HepG2 (cell line): Measurements from ENCODE around the gene CATSPERD. TPM values are rescaled to one million over a fixed set of nuclear protein-coding genes. Genes with fewer than 3 reads are reported as not detected.
A peak's percentile ranks its signal among the peaks of the same experiment; 100 is the strongest.

Source experiments
- AKAP8 ChIP-seq: sonication (generic); formaldehyde crosslinking; IDR thresholded peaks from 2 replicates; pipeline ENCODE4 v1.5.1; 2020; ENCODE audit warnings: mild to moderate bottlenecking, missing genetic modification reagents
- BORCS8-MEF2B ChIP-seq: sonication (generic); formaldehyde crosslinking; IDR thresholded peaks from 2 replicates; pipeline ENCODE4 v1.8.0; 2022; ENCODE audit warnings: mild to moderate bottlenecking, missing genetic modification reagents
- ETV6 ChIP-seq: sonication (generic); formaldehyde crosslinking; conservative IDR thresholded peaks from 2 replicates; pipeline ENCODE4 v1.4.0; 2020; ENCODE audit warnings: missing genetic modification reagents
- GATAD1 ChIP-seq: IDR thresholded peaks from 2 replicates; pipeline ENCODE4 v1.6.1; 2016; ENCODE audit warnings: missing genetic modification reagents, missing compliant biosample characterization
- IRX3 ChIP-seq: sonication (generic); formaldehyde crosslinking; IDR thresholded peaks from 2 replicates; pipeline ENCODE4 v1.8.1; 2023; ENCODE audit warnings: mild to moderate bottlenecking, low read depth, missing genetic modification reagents, borderline replicate concordance
- JARID2 ChIP-seq: sonication (generic); formaldehyde crosslinking; IDR thresholded peaks from 2 replicates; pipeline ENCODE4 v1.8.1; 2023; ENCODE audit warnings: missing genetic modification reagents, inconsistent platforms; ENCODE audit not compliant: insufficient replicate concordance
- NR2F6 ChIP-seq, 2 experiments: IDR thresholded peaks; 2 replicates each; pipeline ENCODE4 v1.6.1; 2016; ENCODE audit warnings: antibody characterized with exemption in 1 of 2, mild to moderate bottlenecking in 1 of 2
- PAWR ChIP-seq: sonication (generic); formaldehyde crosslinking; IDR thresholded peaks from 2 replicates; pipeline ENCODE4 v1.4.0; 2020; ENCODE audit warnings: missing genetic modification reagents, mild to moderate bottlenecking, borderline replicate concordance
- SIN3A ChIP-seq: IDR thresholded peaks from 2 replicates; pipeline ENCODE4 v1.6.1; 2011; ENCODE audit warnings: low read depth, mild to moderate bottlenecking, control low read depth, low read length, borderline replicate concordance
- SRY ChIP-seq: sonication (generic); formaldehyde crosslinking; IDR thresholded peaks from 2 replicates; pipeline ENCODE4 v1.8.0; 2022; ENCODE audit warnings: mild to moderate bottlenecking, missing genetic modification reagents
- TMF1 ChIP-seq: sonication (generic); formaldehyde crosslinking; IDR thresholded peaks from 2 replicates; pipeline ENCODE4 v1.8.1; 2022; ENCODE audit warnings: low read depth, missing genetic modification reagents
- ZC3H13 ChIP-seq: sonication (generic); formaldehyde crosslinking; IDR thresholded peaks from 2 replicates; pipeline ENCODE4 v1.8.1; 2023; ENCODE audit warnings: mild to moderate bottlenecking, missing genetic modification reagents, moderate library complexity
- ZFP90 ChIP-seq: sonication (generic); formaldehyde crosslinking; IDR thresholded peaks from 2 replicates; pipeline ENCODE4 v1.8.0; 2022; ENCODE audit warnings: missing genetic modification reagents, mild to moderate bottlenecking, inconsistent platforms, borderline replicate concordance
- ZNF878 ChIP-seq: sonication (generic); formaldehyde crosslinking; IDR thresholded peaks from 2 replicates; pipeline ENCODE4 v1.8.1; 2023; ENCODE audit warnings: mild to moderate bottlenecking, missing genetic modification reagents, moderate library complexity
- ZSCAN31 ChIP-seq: sonication (generic); formaldehyde crosslinking; IDR thresholded peaks from 2 replicates; pipeline ENCODE4 v1.5.0; 2020; ENCODE audit warnings: low read depth, mild to moderate bottlenecking, missing genetic modification reagents
- polyA plus RNA-seq, 8 experiments: library from polyadenylated mRNA; depleted of rRNA in 3 of 8; stranded (reverse) in 7 of 8; unstranded in 1 of 8; fragments of >200 nt; fragmentation: Illumina TruSeq in 4 of 8; extraction: Trizol in 4 of 8; gene quantifications; 2 replicates each; pipeline versions ENCODE4 v1.2.1 to v1.2.3, GENCODE V29; 2011 to 2016; ENCODE audit warnings: low read depth in 4 of 8, missing spikeins in 1 of 8, mixed read lengths in 1 of 8; ENCODE audit not compliant: insufficient read depth in 1 of 8
- total RNA-seq, 5 experiments: library from RNA; depleted of rRNA; stranded (reverse); fragments of >200 nt; fragmentation: Illumina TruSeq; extraction: Trizol; gene quantifications; 2 replicates each; pipeline ENCODE4 v1.2.3, GENCODE V29; 2016; ENCODE audit warnings: low read depth in 1 of 5
- TF ChIP-seq, protein P1 (sequence below): sonication (generic); formaldehyde crosslinking; IDR thresholded peaks from 2 replicates; pipeline ENCODE4 v1.5.1; 2020; ENCODE audit warnings: missing genetic modification reagents, mild to moderate bottlenecking, borderline replicate concordance
- TF ChIP-seq, protein P2 (sequence below): sonication (generic); formaldehyde crosslinking; IDR thresholded peaks from 2 replicates; pipeline ENCODE4 v1.4.0; 2020; ENCODE audit warnings: missing genetic modification reagents; ENCODE audit errors: not compliant biosample characterization
- TF ChIP-seq, protein P3 (sequence below): sonication (generic); formaldehyde crosslinking; conservative IDR thresholded peaks from 2 replicates; pipeline ENCODE4 v1.4.0; 2020; ENCODE audit warnings: missing genetic modification reagents
- TF ChIP-seq, protein P4 (sequence below): sonication (generic); formaldehyde crosslinking; IDR thresholded peaks from 2 replicates; pipeline ENCODE4 v1.5.0; 2020; ENCODE audit warnings: mild to moderate bottlenecking, missing genetic modification reagents, moderate library complexity

The CATSPERD gene
- total and polyA plus RNA-seq, 2 of the 13 experiments (the other 11 are each of a cell fraction or from before 2014, with no cell fraction given), result 0.04 TPM; not detected in 1

DNA sequence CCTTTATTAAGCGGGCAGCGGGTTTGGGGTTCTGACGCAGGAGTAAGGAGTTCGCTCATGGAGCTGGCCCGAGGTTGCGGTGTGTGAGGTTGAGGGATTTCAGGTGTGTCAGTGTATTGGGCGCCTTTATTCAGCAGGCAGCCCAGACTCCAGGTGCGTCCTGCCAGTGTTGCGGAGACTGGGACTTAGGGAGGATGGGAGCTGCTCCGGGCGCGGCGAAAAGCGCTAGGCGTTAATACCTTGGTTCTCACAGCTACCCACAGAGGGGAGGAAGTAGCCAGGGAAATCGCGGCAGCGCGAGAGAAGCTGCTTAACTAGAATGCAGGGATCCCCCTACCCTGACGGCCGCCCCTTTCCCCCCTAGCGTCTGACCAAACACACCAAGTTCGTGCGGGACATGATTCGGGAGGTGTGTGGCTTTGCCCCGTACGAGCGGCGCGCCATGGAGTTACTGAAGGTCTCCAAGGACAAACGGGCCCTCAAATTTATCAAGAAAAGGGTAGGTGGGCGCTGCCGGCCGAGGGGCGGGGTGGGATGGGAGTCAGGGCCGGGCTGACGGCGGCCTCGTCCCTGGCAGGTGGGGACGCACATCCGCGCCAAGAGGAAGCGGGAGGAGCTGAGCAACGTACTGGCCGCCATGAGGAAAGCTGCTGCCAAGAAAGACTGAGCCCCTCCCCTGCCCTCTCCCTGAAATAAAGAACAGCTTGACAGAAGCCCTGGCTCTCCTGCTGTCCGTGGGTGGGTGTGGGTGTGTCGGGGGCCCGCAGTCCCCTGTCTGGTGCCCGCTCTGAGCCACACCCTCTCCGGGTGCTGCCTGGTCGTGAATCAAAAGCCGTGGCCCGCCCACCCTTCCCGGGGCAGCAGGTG lies 29.2 kb upstream of the CATSPERD start (continued):
- TF ChIP-seq, protein P1, sequence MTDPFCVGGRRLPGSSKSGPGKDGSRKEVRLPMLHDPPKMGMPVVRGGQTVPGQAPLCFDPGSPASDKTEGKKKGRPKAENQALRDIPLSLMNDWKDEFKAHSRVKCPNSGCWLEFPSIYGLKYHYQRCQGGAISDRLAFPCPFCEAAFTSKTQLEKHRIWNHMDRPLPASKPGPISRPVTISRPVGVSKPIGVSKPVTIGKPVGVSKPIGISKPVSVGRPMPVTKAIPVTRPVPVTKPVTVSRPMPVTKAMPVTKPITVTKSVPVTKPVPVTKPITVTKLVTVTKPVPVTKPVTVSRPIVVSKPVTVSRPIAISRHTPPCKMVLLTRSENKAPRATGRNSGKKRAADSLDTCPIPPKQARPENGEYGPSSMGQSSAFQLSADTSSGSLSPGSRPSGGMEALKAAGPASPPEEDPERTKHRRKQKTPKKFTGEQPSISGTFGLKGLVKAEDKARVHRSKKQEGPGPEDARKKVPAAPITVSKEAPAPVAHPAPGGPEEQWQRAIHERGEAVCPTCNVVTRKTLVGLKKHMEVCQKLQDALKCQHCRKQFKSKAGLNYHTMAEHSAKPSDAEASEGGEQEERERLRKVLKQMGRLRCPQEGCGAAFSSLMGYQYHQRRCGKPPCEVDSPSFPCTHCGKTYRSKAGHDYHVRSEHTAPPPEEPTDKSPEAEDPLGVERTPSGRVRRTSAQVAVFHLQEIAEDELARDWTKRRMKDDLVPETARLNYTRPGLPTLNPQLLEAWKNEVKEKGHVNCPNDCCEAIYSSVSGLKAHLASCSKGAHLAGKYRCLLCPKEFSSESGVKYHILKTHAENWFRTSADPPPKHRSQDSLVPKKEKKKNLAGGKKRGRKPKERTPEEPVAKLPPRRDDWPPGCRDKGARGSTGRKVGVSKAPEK (CRISPR knock-in tag), result no peak
- TF ChIP-seq, protein P2, sequence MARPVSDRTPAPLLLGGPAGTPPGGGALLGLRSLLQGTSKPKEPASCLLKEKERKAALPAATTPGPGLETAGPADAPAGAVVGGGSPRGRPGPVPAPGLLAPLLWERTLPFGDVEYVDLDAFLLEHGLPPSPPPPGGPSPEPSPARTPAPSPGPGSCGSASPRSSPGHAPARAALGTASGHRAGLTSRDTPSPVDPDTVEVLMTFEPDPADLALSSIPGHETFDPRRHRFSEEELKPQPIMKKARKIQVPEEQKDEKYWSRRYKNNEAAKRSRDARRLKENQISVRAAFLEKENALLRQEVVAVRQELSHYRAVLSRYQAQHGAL (CRISPR knock-in tag), result no peak
- TF ChIP-seq PAWR (no peak), ZSCAN31 (CRISPR knock-in tag) (no peak), NR2F6 (IDR thresholded peaks at IDR 0.05) (no peak), NR2F6 (CRISPR knock-in tag; IDR thresholded peaks at IDR 0.05) (no peak), ZC3H13 (CRISPR knock-in tag) (peak; percentile 87), SIN3A (peak; percentile 52; the same call in 1 of the 2 replicates), BORCS8-MEF2B (CRISPR knock-in tag) (0 out of 2 replicates have a peak, but pooled peaks have one; percentile 5), IRX3 (no peak), ETV6 (CRISPR knock-in tag) (no peak), TMF1 (no peak), AKAP8 (CRISPR knock-in tag) (peak; percentile 59), GATAD1 (no peak), JARID2 (no peak), SRY (CRISPR knock-in tag) (peak; percentile 52; the same call in 1 of the 2 replicates), ZNF878 (0 out of 2 replicates have a peak, but pooled peaks have one; percentile 17), ZFP90 (CRISPR knock-in tag) (0 out of 2 replicates have a peak, but pooled peaks have one; percentile 22)
- TF ChIP-seq, protein P3, sequence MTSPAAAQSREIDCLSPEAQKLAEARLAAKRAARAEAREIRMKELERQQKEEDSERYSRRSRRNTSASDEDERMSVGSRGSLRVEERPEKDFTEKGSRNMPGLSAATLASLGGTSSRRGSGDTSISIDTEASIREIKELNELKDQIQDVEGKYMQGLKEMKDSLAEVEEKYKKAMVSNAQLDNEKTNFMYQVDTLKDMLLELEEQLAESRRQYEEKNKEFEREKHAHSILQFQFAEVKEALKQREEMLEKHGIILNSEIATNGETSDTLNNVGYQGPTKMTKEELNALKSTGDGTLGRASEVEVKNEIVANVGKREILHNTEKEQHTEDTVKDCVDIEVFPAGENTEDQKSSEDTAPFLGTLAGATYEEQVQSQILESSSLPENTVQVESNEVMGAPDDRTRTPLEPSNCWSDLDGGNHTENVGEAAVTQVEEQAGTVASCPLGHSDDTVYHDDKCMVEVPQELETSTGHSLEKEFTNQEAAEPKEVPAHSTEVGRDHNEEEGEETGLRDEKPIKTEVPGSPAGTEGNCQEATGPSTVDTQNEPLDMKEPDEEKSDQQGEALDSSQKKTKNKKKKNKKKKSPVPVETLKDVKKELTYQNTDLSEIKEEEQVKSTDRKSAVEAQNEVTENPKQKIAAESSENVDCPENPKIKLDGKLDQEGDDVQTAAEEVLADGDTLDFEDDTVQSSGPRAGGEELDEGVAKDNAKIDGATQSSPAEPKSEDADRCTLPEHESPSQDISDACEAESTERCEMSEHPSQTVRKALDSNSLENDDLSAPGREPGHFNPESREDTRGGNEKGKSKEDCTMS (CRISPR knock-in tag), result no peak
- TF ChIP-seq, protein P4, sequence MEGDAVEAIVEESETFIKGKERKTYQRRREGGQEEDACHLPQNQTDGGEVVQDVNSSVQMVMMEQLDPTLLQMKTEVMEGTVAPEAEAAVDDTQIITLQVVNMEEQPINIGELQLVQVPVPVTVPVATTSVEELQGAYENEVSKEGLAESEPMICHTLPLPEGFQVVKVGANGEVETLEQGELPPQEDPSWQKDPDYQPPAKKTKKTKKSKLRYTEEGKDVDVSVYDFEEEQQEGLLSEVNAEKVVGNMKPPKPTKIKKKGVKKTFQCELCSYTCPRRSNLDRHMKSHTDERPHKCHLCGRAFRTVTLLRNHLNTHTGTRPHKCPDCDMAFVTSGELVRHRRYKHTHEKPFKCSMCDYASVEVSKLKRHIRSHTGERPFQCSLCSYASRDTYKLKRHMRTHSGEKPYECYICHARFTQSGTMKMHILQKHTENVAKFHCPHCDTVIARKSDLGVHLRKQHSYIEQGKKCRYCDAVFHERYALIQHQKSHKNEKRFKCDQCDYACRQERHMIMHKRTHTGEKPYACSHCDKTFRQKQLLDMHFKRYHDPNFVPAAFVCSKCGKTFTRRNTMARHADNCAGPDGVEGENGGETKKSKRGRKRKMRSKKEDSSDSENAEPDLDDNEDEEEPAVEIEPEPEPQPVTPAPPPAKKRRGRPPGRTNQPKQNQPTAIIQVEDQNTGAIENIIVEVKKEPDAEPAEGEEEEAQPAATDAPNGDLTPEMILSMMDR, result no peak
